Type B pancreatic cell (in vitro differentiated cells): ENCODE results near the gene TMTC2. TPM values are rescaled to one million over a fixed set of nuclear protein-coding genes. Genes with fewer than 3 reads are reported as not detected.

Source experiments
- DNase-seq: peaks from one replicate; pipeline ENCODE4 v3.0.0; 2021; ENCODE audit warnings: mixed read lengths; ENCODE audit not compliant: unreplicated experiment; ENCODE audit errors: extremely low spot score
- H3K27ac Mint-ChIP-seq: 2 replicates; pipeline ENCODE4 v1.8.0; 2021; ENCODE audit warnings: mild to moderate bottlenecking, mixed read lengths
- H3K27me3 Mint-ChIP-seq: 2 replicates; pipeline ENCODE4 v1.8.0; 2021; ENCODE audit warnings: mixed read lengths
- H3K36me3 Mint-ChIP-seq: 2 replicates; pipeline ENCODE4 v1.8.0; 2021; ENCODE audit warnings: mixed read lengths
- H3K4me1 Mint-ChIP-seq: one replicate; pipeline ENCODE4 v1.8.0; 2021; ENCODE audit warnings: mixed read lengths; ENCODE audit not compliant: unreplicated experiment
- H3K4me3 Mint-ChIP-seq: 2 replicates; pipeline ENCODE4 v1.8.0; 2021; ENCODE audit warnings: mild to moderate bottlenecking, mixed read lengths
- H3K9me3 Mint-ChIP-seq: 2 replicates; pipeline ENCODE4 v1.8.0; 2021; ENCODE audit warnings: mixed read lengths
- total RNA-seq: library from RNA; stranded (reverse); gene quantifications from 2 replicates; pipeline ENCODE4 v1.2.1, GENCODE V29; 2021; ENCODE audit warnings: low replicate concordance
- TF ChIP-seq, protein P1 (sequence below): fragments of 200-600 bp; sonication (generic); conservative IDR thresholded peaks from 2 replicates; pipeline ENCODE4 v1.5.0; 2021; ENCODE audit warnings: antibody characterized with exemption, mild to moderate bottlenecking

The TMTC2 gene
- total RNA-seq, 1 donor from 2014 or later = 31.0 TPM

DNA sequence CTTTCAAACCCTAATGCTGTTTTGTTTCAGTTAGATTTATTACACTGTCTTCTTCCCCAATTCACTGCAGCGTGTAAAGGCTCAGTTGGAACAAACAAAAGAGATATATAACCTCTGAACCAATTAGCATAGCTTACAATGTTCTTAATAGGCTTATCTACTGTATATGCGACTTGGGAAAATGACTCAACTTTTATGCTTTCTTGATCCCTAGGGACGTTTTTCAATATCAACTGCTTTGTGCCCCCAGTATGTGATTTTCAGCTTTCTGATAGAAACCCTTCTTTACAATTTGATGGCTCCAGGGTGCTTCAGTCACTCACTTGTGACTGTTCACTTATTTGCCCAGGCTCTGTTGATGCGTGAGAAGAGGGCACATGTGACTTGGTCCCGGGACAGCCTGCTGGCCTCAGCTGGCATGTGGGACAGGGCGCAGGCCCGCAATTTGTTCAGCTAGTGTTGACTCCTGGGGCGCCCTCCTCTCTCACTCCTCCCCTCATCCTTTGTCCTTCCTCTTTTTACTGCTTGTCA, 107.1 kb downstream of the TMTC2 start:
- Mint-ChIP-seq H3K4me3 (no peak overlapping the region), H3K27me3 (no peaks in the 10 kb centered on the region), H3K4me1 (no peaks in the 10 kb centered on the region), H3K9me3 (no peaks in the 10 kb centered on the region), H3K36me3 (peaks cover 19% of the 10 kb centered on the region), H3K27ac (no peak overlapping the region)
- TF ChIP-seq, protein P1, sequence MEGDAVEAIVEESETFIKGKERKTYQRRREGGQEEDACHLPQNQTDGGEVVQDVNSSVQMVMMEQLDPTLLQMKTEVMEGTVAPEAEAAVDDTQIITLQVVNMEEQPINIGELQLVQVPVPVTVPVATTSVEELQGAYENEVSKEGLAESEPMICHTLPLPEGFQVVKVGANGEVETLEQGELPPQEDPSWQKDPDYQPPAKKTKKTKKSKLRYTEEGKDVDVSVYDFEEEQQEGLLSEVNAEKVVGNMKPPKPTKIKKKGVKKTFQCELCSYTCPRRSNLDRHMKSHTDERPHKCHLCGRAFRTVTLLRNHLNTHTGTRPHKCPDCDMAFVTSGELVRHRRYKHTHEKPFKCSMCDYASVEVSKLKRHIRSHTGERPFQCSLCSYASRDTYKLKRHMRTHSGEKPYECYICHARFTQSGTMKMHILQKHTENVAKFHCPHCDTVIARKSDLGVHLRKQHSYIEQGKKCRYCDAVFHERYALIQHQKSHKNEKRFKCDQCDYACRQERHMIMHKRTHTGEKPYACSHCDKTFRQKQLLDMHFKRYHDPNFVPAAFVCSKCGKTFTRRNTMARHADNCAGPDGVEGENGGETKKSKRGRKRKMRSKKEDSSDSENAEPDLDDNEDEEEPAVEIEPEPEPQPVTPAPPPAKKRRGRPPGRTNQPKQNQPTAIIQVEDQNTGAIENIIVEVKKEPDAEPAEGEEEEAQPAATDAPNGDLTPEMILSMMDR = no peak
- no peak for DNase-seq

DNA sequence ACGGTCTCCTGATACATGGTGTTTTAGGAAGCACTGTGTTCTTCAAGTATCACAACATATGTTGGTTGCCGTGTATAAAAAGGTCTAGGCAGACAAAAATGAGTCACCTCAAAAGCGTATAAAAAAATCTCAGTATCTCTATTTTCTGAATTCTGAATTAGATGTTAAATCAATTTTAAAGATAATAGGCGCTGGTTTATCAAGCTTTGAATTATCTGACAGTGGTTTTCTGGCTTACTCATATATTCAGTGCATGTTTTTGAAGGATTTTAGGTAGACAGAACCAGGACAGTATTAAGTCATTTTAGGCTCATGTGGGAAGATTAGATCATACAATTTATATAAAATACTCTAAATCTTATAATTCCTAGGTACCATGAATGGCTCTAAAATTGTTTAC, 110.8 kb downstream of the TMTC2 start:
- Mint-ChIP-seq H3K9me3 (no peaks in the 10 kb centered on the region), H3K27ac (no peak overlapping the region), H3K36me3 (peaks cover 30% of the 10 kb centered on the region), H3K27me3 (no peaks in the 10 kb centered on the region), H3K4me1 (no peaks in the 10 kb centered on the region), H3K4me3 (no peak overlapping the region)
- TF ChIP-seq, protein P1 = no peak
- no peak for DNase-seq

DNA sequence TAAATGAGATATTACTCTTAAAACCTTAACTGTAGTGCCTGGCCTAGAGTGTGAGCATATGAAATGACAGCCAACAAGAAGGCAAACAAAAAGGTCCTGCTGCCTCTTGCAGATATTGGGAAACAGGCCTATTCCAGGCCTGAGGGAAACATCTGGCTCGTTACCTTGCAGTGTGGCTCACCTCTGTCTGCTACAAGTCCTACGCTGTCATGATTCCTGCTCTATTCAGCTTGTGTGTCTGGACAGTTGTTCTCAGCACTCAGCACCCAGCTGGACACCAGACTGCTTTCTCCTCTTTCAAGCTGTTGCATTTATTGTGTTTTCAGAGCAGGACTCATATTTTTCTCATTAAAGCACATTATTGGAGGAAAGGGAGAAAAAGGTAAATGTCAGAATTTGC, 113.5 kb downstream of the TMTC2 start:
- TF ChIP-seq, protein P1 = no peak
- H3K4me3 Mint-ChIP-seq = no peak overlapping the region
- peaks cover 4% of the 10 kb centered on the region for H3K9me3 Mint-ChIP-seq
- no peak overlapping the region for H3K27ac Mint-ChIP-seq
- peaks cover 30% of the 10 kb centered on the region for H3K36me3 Mint-ChIP-seq
- H3K27me3 Mint-ChIP-seq = no peaks in the 10 kb centered on the region
- H3K4me1 Mint-ChIP-seq = peaks cover 5% of the 10 kb centered on the region
- no peak for DNase-seq

DNA sequence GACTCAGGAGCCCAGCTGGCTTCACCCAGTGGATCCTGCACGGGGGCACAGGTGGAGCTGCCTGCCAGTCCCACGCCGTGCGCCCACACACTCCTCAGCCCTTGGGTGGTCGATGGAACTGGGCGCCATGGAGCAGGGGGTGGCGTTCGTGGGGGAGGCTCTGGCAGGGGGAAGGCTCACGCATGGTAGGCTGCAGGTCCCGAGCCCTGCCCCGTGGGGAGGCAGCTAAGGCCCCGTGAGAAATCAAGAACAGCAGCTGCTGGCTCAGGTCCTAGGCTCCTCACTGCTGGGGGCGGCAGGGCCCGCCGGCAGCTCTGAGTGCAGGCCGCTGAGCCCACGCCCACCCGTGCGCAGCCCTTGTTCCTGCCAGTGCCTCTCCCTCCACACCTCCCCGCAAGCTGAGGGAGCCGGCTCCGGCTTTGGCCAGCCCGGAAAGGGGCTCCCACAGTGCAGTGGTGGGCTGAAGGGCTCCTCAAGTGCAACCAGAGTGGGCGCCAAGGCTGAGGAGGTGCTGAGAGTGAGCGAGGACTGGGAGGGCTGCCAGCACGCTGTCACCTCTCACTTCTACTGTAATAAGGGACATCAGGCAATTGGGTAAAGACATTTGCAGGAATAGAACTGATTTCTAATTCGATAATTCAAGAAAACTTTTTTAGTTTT, 115.4 kb downstream of the TMTC2 start:
- Mint-ChIP-seq H3K4me3 (no peak overlapping the region), H3K36me3 (peaks cover 27% of the 10 kb centered on the region), H3K27me3 (no peaks in the 10 kb centered on the region), H3K27ac (no peak overlapping the region), H3K9me3 (peaks cover 4% of the 10 kb centered on the region), H3K4me1 (peaks cover 5% of the 10 kb centered on the region)
- DNase-seq = no peak
- TF ChIP-seq, protein P1 = no peak

DNA sequence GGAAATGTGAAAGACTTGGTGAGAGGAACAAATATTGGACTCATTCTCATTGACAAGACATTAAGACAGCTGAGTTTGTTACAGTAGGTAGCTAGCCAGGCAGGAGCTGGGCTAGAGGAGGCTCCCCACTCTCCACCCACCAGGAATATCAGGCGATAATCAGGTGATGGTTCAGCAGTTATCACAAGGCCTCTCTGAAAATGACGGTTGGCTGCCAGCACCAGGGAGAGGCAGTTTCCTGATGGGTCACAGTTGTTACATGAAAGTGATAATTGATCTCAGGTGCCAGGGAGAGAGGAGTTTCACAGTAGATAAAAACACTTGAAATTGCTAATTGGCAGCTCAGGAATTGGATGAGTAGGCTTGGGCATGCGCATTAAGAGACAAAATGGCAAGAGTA, 116.5 kb downstream of the TMTC2 start:
- Mint-ChIP-seq H3K36me3 (peaks cover 23% of the 10 kb centered on the region), H3K27me3 (no peaks in the 10 kb centered on the region), H3K27ac (no peak overlapping the region), H3K9me3 (peaks cover 4% of the 10 kb centered on the region), H3K4me1 (peaks cover 5% of the 10 kb centered on the region), H3K4me3 (no peak overlapping the region)
- TF ChIP-seq, protein P1 = no peak
- no peak for DNase-seq
